ENCODE results near the gene BRF1.
"Not testable (repeated sequence)": the region's sequence is repeated elsewhere in the genome, so short reads cannot be mapped to it uniquely, and the experiment has no call there.

Gene BRF1

GRCh38 chr14:105337433-105337832, 36.6 kb upstream of the BRF1 start:
- H3K4me3 Mint-ChIP-seq, result no peak overlapping the region
- no peaks in the 10 kb centered on the region for H3K9me3 Mint-ChIP-seq
- no peak for DNase-seq
- TF ChIP-seq, protein P1, sequence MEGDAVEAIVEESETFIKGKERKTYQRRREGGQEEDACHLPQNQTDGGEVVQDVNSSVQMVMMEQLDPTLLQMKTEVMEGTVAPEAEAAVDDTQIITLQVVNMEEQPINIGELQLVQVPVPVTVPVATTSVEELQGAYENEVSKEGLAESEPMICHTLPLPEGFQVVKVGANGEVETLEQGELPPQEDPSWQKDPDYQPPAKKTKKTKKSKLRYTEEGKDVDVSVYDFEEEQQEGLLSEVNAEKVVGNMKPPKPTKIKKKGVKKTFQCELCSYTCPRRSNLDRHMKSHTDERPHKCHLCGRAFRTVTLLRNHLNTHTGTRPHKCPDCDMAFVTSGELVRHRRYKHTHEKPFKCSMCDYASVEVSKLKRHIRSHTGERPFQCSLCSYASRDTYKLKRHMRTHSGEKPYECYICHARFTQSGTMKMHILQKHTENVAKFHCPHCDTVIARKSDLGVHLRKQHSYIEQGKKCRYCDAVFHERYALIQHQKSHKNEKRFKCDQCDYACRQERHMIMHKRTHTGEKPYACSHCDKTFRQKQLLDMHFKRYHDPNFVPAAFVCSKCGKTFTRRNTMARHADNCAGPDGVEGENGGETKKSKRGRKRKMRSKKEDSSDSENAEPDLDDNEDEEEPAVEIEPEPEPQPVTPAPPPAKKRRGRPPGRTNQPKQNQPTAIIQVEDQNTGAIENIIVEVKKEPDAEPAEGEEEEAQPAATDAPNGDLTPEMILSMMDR (IDR thresholded peaks at IDR 0.05), result no peak
- no peak overlapping the region for H3K27ac Mint-ChIP-seq
- peaks cover 6% of the 10 kb centered on the region for H3K27me3 Mint-ChIP-seq (ENCODE audit: low read depth, poor library complexity)
- H3K4me1 Mint-ChIP-seq, result peaks cover 29% of the 10 kb centered on the region
- H3K36me3 Mint-ChIP-seq (ENCODE audit: low read depth), result peaks cover 11% of the 10 kb centered on the region

DNA sequence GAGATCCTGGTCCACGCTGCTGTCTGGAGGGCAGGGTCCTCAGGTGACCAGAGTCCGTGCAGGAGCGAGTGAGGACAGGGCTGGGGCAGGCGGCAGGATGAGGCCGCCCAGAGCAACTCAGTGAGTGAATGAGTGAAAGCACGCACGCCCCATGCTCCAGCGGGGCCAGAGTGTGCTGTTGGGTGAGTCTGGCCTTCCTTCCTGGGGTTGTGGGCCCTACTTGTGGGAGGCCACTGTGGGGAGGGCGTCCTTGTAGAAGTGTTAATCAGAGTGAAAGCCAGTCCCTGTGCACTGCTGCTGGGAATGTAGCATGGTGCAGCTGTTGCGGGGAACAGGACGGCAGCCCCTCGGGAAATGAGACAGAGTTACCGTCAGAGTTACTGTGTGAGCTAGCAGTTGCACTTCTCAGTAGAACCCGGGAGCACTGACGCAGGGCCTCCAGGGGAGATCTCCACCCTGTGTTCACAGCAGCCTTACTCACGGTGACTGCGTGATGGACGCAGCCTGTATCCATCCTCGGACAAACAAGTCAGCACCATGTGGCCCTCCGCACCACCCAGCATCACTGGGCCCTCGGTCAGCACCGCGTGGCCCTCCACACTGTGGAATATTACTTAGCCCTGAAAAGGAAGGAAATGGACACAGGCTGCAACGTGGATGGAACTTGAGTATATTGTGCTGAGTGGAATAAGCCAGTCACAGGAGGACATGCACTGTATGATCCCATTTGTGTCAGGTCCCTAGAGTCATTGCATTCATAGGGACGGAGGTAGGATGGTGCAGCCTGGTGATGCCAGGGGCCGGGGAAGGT, 35.9 kb upstream of the BRF1 start:
- Mint-ChIP-seq H3K36me3 (ENCODE audit: low read depth) (peaks cover 11% of the 10 kb centered on the region), H3K27me3 (ENCODE audit: low read depth, poor library complexity) (peaks cover 6% of the 10 kb centered on the region), H3K4me1 (peaks cover 30% of the 10 kb centered on the region), H3K27ac (no peak overlapping the region), H3K9me3 (peaks cover 5% of the 10 kb centered on the region), H3K4me3 (no peak overlapping the region)
- TF ChIP-seq, protein P1 (IDR thresholded peaks at IDR 0.05), result no peak
- DNase-seq, result peak; percentile 1

DNA sequence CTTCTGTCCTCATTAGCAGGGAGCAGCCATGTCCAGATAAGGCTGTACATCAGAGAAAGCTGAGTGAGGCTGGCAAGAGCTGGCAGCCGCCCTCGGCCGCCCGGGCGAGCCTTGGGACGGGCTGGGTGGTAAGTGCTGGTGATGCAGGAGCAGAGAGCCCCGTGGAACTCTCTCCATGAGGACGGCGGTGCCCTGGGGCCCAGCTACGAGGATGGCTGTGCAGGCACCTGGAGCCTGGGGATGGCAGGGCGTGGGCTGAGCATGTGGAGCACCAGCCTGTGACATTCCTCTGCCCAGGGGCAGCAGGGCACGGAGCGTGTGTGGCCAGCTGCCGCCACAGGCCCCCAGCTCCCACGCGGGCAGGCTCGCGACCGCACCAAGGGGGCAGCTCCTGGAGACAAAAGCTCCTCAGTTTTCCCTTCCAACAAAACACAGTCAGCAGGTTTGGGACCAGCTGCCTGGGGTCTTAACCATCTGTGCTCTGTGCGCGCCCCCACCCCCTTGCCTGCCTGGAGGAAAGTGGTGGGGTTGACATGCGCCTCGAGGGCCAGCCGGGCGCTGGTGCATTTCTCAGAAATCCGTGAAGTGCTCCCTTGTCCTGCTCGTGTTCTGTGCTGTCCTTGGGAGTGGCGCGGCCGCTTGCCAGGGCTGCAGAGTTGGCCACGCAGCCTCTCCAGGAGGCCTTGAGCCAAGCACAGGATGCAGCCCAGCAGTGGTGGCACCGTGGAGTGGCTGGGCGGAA, 35.1 kb upstream of the BRF1 start:
- Mint-ChIP-seq H3K27ac (no peak overlapping the region), H3K4me3 (no peak overlapping the region), H3K9me3 (peaks cover 10% of the 10 kb centered on the region), H3K27me3 (ENCODE audit: low read depth, poor library complexity) (peaks cover 6% of the 10 kb centered on the region), H3K4me1 (peaks cover 23% of the 10 kb centered on the region), H3K36me3 (ENCODE audit: low read depth) (peaks cover 11% of the 10 kb centered on the region)
- TF ChIP-seq, protein P1 (IDR thresholded peaks at IDR 0.05), result no peak
- peak; percentile 2 for DNase-seq

- not testable (repeated sequence) for H3K27ac Mint-ChIP-seq, H3K4me3 Mint-ChIP-seq
Measured at GRCh38 chr14:105335231-105335542, 34.4 kb upstream of the BRF1 start.

DNA sequence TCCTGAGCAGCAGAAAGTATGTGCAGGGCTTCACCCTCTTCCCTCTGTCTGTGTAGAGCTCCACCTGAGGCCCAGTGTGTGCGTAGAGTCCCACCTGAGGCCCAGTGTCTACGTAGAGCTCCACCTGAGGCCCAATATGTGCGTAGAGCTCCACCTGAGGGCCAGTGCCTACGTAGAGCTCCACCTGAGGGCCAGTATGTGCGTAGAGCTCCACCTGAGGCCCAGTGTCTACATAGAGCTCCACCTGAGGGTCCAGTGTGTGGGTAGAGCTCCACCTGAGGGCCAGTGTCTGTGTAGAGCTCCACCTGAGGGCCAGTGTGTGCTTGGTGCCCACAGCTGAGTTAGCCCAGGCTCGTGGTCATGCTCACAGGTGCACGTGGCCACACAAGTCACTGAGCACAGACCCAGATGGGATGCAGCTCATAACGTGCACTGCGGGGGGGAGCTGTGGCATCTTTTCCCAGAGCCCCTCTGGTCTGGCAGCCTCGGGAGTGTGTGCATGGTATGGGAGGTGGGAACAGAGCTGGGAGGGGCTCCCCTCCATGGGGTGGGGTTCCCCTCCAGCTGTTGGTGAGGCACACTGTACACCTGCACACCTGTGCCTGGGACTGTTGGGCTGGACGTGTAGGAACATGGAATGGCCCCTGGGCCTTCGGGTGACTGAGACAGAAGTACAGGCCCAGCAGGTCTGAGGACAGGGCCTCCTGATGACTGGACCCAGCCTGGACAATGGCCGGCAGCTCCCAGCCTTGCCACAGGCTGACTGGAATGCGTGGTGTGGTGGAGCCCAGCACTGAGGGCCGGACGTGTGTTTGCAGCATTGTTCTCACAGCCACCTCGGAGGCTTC, 33.8 kb upstream of the BRF1 start:
- H3K4me3 Mint-ChIP-seq, result no peak overlapping the region
- H3K27ac Mint-ChIP-seq, result no peak overlapping the region
- TF ChIP-seq, protein P1 (IDR thresholded peaks at IDR 0.05), result no peak
- H3K4me1 Mint-ChIP-seq, result peaks cover 22% of the 10 kb centered on the region
- H3K9me3 Mint-ChIP-seq, result peaks cover 10% of the 10 kb centered on the region
- H3K27me3 Mint-ChIP-seq (ENCODE audit: low read depth, poor library complexity), result peaks cover 6% of the 10 kb centered on the region
- no peak for DNase-seq
- H3K36me3 Mint-ChIP-seq (ENCODE audit: low read depth), result peaks cover 11% of the 10 kb centered on the region

More at GRCh38 chr14:105335231-105335542, 34.4 kb upstream of the BRF1 start:
- H3K9me3 Mint-ChIP-seq; DNase-seq; H3K27me3 Mint-ChIP-seq (ENCODE audit: low read depth, poor library complexity): not testable (repeated sequence)
- Mint-ChIP-seq H3K36me3 (ENCODE audit: low read depth) (peaks cover 11% of the 10 kb centered on the region), H3K4me1 (peaks cover 22% of the 10 kb centered on the region)

Data from nephron progenitor cell (in vitro differentiated cells).